HEK293 (cell line): ENCODE data around the gene MRPL36.

Experiments
- CTCF ChIA-PET: fragments of 350-600 bp; formaldehyde crosslinking; extraction: SDS; loops from one replicate; lab custom pipeline; 2021; ENCODE audit warnings: antibody characterized with exemption; lab: Yijun Ruan, JAX
- POLR2A ChIA-PET: fragments of 300-600 bp; formaldehyde crosslinking; extraction: SDS; loops from one replicate; lab custom pipeline; 2020; ENCODE audit warnings: antibody characterized with exemption, inconsistent platforms; lab: Yijun Ruan, JAX
- H3K27ac ChIP-seq: fragments of 200-500 bp; sonication (Bioruptor generic); 2 replicates; pipeline ENCODE4 v1.5.1; 2014; ENCODE audit warnings: low read depth, low read length, control low read depth, inconsistent platforms; ENCODE audit errors: extremely low read depth
- H3K36me3 ChIP-seq, 2 experiments: fragments of 200-500 bp in 1 of 2; sonication (Bioruptor generic) in 1 of 2; 1 replicate in 1 of 2; 2 replicates in 1 of 2; pipeline ENCODE4 v1.5.1; 2014 to 2017; ENCODE audit warnings: inconsistent platforms in 2 of 2, low read length in 2 of 2; ENCODE audit not compliant: control insufficient read depth in 2 of 2, insufficient read depth in 1 of 2
- H3K4me1 ChIP-seq: fragments of 200-500 bp; sonication (Bioruptor generic); 2 replicates; pipeline ENCODE4 v1.5.1; 2014; ENCODE audit warnings: mild to moderate bottlenecking, low read length, inconsistent platforms; ENCODE audit not compliant: control insufficient read depth, insufficient read depth
- H3K4me3 ChIP-seq: 2 replicates; pipeline ENCODE4 v1.5.1; 2011; ENCODE audit warnings: low read depth, mild to moderate bottlenecking, control low read depth, low read length, moderate library complexity
- H3K9me3 ChIP-seq: fragments of 200-500 bp; sonication (Bioruptor generic); 2 replicates; pipeline ENCODE4 v1.5.1; 2014; ENCODE audit warnings: low read depth, low read length, inconsistent platforms; ENCODE audit not compliant: control insufficient read depth, insufficient read depth
- SP3 ChIP-seq: fragments of 450-650 bp; formaldehyde crosslinking; IDR thresholded peaks from 2 replicates; pipeline ENCODE4 v1.5.1; 2016; ENCODE audit warnings: missing biosample characterization, missing genetic modification characterization
- ZNF19 ChIP-seq: fragments of 450-650 bp; formaldehyde crosslinking; IDR thresholded peaks from 2 replicates; pipeline ENCODE4; 2016; ENCODE audit warnings: missing biosample characterization, missing genetic modification characterization, low read depth
- ZNF211 ChIP-seq: fragments of 450-650 bp; formaldehyde crosslinking; IDR thresholded peaks from 2 replicates; pipeline ENCODE4 v1.5.1; 2016; ENCODE audit warnings: low read depth, missing biosample characterization, missing genetic modification characterization
- ZNF239 ChIP-seq: fragments of 450-650 bp; formaldehyde crosslinking; IDR thresholded peaks from 2 replicates; pipeline ENCODE4 v1.5.1; 2016; ENCODE audit warnings: missing biosample characterization, missing genetic modification characterization
- ZNF266 ChIP-seq: fragments of 450-650 bp; formaldehyde crosslinking; IDR thresholded peaks from 2 replicates; pipeline ENCODE4 v1.5.1; 2016; ENCODE audit warnings: missing biosample characterization, missing genetic modification characterization, low read depth
- ZNF274 ChIP-seq, 2 experiments: fragments of 200-500 bp in 1 of 2; fragments of 450-650 bp in 1 of 2; sonication (Bioruptor generic) in 1 of 2; formaldehyde crosslinking in 1 of 2; IDR thresholded peaks; 2 replicates each; pipeline versions ENCODE4 v1.5.1 to v1.6.1; 2014 to 2016; ENCODE audit warnings: borderline replicate concordance in 1 of 2, inconsistent platforms in 1 of 2, low read length in 1 of 2, missing biosample characterization in 1 of 2, missing genetic modification characterization in 1 of 2
- ZNF292 ChIP-seq: fragments of 450-650 bp; formaldehyde crosslinking; IDR thresholded peaks from 2 replicates; pipeline ENCODE4 v1.5.1; 2016; ENCODE audit warnings: low read depth, missing biosample characterization, missing genetic modification characterization, borderline replicate concordance
- ZNF350 ChIP-seq: fragments of 450-650 bp; formaldehyde crosslinking; IDR thresholded peaks from 2 replicates; pipeline ENCODE4 v1.5.0; 2017; ENCODE audit warnings: missing biosample characterization, mild to moderate bottlenecking, missing genetic modification characterization
- ZNF391 ChIP-seq: fragments of 450-650 bp; formaldehyde crosslinking; IDR thresholded peaks from 2 replicates; pipeline ENCODE4 v1.5.1; 2016; ENCODE audit warnings: low read depth, missing biosample characterization, missing genetic modification characterization, borderline replicate concordance
- ZNF426 ChIP-seq: fragments of 450-650 bp; formaldehyde crosslinking; IDR thresholded peaks from 2 replicates; pipeline ENCODE4 v1.5.1; 2017; ENCODE audit warnings: missing biosample characterization, missing genetic modification characterization, mild to moderate bottlenecking, inconsistent platforms, moderate library complexity
- ZNF514 ChIP-seq: fragments of 450-650 bp; formaldehyde crosslinking; IDR thresholded peaks from 2 replicates; pipeline ENCODE4 v1.5.1; 2016; ENCODE audit warnings: missing biosample characterization, missing genetic modification characterization
- ZNF596 ChIP-seq: fragments of 450-650 bp; IDR thresholded peaks from 2 replicates; pipeline ENCODE4 v1.5.0; 2018; ENCODE audit warnings: missing biosample characterization, mild to moderate bottlenecking, missing genetic modification characterization, moderate library complexity
- ZNF658 ChIP-seq: fragments of 450-650 bp; formaldehyde crosslinking; IDR thresholded peaks from 2 replicates; pipeline ENCODE4; 2016; ENCODE audit warnings: missing biosample characterization, missing genetic modification characterization
- ZNF791 ChIP-seq: fragments of 450-650 bp; formaldehyde crosslinking; IDR thresholded peaks from 2 replicates; pipeline ENCODE4 v1.5.1; 2016; ENCODE audit warnings: missing biosample characterization, missing genetic modification characterization
- TF ChIP-seq, protein P1 (sequence below): sonication (generic); formaldehyde crosslinking; IDR thresholded peaks from 2 replicates; pipeline ENCODE4 v1.8.1; 2022; ENCODE audit warnings: mild to moderate bottlenecking, moderate library complexity, missing genetic modification reagents
- TF ChIP-seq, protein P2 (sequence below): fragments of 450-650 bp; IDR thresholded peaks from 2 replicates; pipeline ENCODE4 v1.5.1; 2018; ENCODE audit warnings: missing biosample characterization, missing genetic modification characterization
- TF ChIP-seq, protein P3 (sequence below): IDR thresholded peaks from 2 replicates; pipeline ENCODE4 v1.6.1; 2011; ENCODE audit warnings: mild to moderate bottlenecking, low read depth, low read length, borderline replicate concordance
- TF ChIP-seq, protein P4 (sequence below): fragments of 450-650 bp; formaldehyde crosslinking; IDR thresholded peaks from 2 replicates; pipeline ENCODE4 v1.5.1; 2016; ENCODE audit warnings: missing biosample characterization, missing genetic modification characterization, borderline replicate concordance
- TF ChIP-seq, protein P5 (sequence below): fragments of 450-650 bp; formaldehyde crosslinking; IDR thresholded peaks from 2 replicates; pipeline ENCODE4 v1.5.1; 2016; ENCODE audit warnings: missing biosample characterization, missing genetic modification characterization

MRPL36 gene

DNA sequence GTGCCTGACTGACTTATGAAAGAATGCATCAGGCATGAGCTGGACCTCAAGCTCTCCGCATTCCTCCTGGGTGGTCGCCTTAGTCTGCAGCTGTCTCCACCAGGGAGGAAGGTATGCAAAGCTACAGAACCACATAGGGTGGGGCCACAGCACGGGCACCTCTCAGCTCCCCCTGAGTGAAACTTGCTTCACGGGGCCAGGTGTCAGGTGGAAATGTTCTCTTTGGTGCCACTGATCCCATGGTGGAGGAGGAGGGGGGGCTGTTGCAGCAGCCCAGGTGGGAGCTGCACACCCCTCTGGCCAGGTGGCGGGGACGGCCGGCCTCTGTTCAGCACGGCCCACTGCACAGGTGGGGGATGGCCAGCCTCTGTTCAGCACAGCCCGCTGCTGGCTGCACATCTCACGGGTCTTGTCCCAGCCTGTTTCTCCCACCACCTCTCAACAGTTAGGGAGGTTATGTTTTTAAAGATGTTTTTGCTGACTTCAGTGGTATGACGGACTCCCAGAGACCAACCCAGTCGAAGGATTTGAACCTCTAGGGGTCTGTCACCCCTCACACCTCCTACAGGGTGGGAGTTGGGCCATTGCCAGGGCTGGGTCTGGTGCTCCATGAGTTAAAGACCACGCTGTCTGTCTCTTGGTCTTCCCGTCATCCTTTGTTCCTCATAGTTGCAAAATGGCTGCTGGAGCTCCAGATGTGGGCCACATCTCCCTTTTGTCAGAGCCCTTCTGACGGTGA is 34.3 kb downstream of the MRPL36 start:
- ChIA-PET CTCF (interaction anchor here (0.6 to 1.0 kb wide), 2 partner anchors 275 to 285 kb away, joined by 3 to 4 read pairs; no protein-coding TSS in a partner anchor), POLR2A (no interaction called here)
- Histone ChIP-seq H3K27ac (no peak overlapping the region), H3K4me3 (no peak overlapping the region), H3K4me1 (no peaks in the 10 kb centered on the region), H3K36me3 (no peaks in the 10 kb centered on the region), H3K9me3 (no peaks in the 10 kb centered on the region)
- TF ChIP-seq SP3 (tag by site-specific recombination) (no peak), ZNF211 (tag by site-specific recombination) (no peak), ZNF391 (no peak), ZNF239 (tag by site-specific recombination) (no peak), ZNF791 (tag by site-specific recombination) (no peak), ZNF514 (tag by site-specific recombination) (no peak), ZNF274 (IDR thresholded peaks at IDR 0.05; ENCODE audit: low read length) (no peak), ZNF274 (tag by site-specific recombination; IDR thresholded peaks at IDR 0.05; ENCODE audit: borderline replicate concordance) (no peak), ZNF426 (tag by site-specific recombination) (no peak), ZNF292 (tag by site-specific recombination) (no peak), ZNF350 (tag by site-specific recombination) (no peak), ZNF19 (no peak), ZNF596 (no peak), ZNF266 (tag by site-specific recombination) (no peak), ZNF658 (tag by site-specific recombination) (no peak)
- TF ChIP-seq, protein P1, sequence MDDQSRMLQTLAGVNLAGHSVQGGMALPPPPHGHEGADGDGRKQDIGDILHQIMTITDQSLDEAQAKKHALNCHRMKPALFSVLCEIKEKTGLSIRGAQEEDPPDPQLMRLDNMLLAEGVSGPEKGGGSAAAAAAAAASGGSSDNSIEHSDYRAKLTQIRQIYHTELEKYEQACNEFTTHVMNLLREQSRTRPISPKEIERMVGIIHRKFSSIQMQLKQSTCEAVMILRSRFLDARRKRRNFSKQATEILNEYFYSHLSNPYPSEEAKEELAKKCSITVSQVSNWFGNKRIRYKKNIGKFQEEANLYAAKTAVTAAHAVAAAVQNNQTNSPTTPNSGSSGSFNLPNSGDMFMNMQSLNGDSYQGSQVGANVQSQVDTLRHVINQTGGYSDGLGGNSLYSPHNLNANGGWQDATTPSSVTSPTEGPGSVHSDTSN (CRISPR knock-in tag): no peak
- TF ChIP-seq, protein P2, sequence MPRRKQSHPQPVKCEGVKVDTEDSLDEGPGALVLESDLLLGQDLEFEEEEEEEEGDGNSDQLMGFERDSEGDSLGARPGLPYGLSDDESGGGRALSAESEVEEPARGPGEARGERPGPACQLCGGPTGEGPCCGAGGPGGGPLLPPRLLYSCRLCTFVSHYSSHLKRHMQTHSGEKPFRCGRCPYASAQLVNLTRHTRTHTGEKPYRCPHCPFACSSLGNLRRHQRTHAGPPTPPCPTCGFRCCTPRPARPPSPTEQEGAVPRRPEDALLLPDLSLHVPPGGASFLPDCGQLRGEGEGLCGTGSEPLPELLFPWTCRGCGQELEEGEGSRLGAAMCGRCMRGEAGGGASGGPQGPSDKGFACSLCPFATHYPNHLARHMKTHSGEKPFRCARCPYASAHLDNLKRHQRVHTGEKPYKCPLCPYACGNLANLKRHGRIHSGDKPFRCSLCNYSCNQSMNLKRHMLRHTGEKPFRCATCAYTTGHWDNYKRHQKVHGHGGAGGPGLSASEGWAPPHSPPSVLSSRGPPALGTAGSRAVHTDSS (tag by site-specific recombination): no peak
- TF ChIP-seq, protein P3, sequence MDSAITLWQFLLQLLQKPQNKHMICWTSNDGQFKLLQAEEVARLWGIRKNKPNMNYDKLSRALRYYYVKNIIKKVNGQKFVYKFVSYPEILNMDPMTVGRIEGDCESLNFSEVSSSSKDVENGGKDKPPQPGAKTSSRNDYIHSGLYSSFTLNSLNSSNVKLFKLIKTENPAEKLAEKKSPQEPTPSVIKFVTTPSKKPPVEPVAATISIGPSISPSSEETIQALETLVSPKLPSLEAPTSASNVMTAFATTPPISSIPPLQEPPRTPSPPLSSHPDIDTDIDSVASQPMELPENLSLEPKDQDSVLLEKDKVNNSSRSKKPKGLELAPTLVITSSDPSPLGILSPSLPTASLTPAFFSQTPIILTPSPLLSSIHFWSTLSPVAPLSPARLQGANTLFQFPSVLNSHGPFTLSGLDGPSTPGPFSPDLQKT: no peak
- TF ChIP-seq, protein P4, sequence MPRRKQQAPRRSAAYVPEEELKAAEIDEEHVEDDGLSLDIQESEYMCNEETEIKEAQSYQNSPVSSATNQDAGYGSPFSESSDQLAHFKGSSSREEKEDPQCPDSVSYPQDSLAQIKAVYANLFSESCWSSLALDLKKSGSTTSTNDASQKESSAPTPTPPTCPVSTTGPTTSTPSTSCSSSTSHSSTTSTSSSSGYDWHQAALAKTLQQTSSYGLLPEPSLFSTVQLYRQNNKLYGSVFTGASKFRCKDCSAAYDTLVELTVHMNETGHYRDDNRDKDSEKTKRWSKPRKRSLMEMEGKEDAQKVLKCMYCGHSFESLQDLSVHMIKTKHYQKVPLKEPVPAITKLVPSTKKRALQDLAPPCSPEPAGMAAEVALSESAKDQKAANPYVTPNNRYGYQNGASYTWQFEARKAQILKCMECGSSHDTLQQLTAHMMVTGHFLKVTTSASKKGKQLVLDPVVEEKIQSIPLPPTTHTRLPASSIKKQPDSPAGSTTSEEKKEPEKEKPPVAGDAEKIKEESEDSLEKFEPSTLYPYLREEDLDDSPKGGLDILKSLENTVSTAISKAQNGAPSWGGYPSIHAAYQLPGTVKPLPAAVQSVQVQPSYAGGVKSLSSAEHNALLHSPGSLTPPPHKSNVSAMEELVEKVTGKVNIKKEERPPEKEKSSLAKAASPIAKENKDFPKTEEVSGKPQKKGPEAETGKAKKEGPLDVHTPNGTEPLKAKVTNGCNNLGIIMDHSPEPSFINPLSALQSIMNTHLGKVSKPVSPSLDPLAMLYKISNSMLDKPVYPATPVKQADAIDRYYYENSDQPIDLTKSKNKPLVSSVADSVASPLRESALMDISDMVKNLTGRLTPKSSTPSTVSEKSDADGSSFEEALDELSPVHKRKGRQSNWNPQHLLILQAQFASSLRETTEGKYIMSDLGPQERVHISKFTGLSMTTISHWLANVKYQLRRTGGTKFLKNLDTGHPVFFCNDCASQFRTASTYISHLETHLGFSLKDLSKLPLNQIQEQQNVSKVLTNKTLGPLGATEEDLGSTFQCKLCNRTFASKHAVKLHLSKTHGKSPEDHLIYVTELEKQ: no peak
- TF ChIP-seq, protein P5, sequence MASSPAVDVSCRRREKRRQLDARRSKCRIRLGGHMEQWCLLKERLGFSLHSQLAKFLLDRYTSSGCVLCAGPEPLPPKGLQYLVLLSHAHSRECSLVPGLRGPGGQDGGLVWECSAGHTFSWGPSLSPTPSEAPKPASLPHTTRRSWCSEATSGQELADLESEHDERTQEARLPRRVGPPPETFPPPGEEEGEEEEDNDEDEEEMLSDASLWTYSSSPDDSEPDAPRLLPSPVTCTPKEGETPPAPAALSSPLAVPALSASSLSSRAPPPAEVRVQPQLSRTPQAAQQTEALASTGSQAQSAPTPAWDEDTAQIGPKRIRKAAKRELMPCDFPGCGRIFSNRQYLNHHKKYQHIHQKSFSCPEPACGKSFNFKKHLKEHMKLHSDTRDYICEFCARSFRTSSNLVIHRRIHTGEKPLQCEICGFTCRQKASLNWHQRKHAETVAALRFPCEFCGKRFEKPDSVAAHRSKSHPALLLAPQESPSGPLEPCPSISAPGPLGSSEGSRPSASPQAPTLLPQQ (tag by site-specific recombination): no peak
